ENCODE data around the gene C1orf198. TPM values are rescaled to one million over a fixed set of nuclear protein-coding genes. Genes with fewer than 3 reads are reported as not detected.

C1orf198 gene
- total and polyA plus RNA-seq, 2 of the 8 experiments (the other 6 are each of a cell fraction or from before 2014, with no cell fraction given) = 30.6 to 45.0 TPM

DNA sequence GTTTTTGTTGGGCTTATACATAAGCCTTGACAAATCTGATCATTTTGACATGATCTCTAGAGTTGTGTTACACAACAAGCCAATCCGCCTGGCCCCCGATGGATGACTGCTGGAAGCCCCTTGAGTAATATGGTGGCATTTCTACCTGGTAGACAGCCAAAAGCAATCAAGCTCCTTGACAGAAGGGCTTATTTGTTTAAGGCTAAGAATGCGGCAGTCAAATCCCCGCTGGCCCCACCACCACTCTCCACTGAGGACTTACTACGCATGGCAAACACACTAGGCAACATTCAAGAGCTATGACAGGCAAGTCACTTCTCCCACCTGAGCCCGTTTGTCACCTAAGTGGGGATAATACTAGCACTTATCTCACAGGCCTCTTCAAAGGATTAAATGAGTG, 33.4 kb upstream of the C1orf198 start:
- CTCF ChIA-PET (ENCODE audit: partially characterized antibody) = interaction anchor here (1.1 to 1.5 kb wide), 4 partner anchors 12 to 40 kb away, joined by 4 to 5 read pairs (median 4); no protein-coding TSS in a partner anchor

More for the DNA sequence above, 33.4 kb upstream of the C1orf198 start:
- Histone ChIP-seq H4K8ac (ENCODE audit: extremely low read depth, insufficient read depth, low read length) (no peak overlapping the region), H3K23me2 (ENCODE audit: low read depth, low read length) (no peaks in the 10 kb centered on the region; the same call in 1 of the 2 replicates), H2AK5ac (ENCODE audit: low read depth, low read length) (no peak overlapping the region), H3K36me3 (ENCODE audit: control insufficient read depth in 2 of 4, insufficient read depth in 4 of 4, low read length in 3 of 4) (no peaks in the 10 kb centered on the region; a peak in 1 of 8 replicates), H3K27ac (ENCODE audit: low read depth, low read length) (no peak overlapping the region), H3K79me2 (ENCODE audit: control insufficient read depth in 1 of 2, insufficient read depth in 2 of 2, low read length in 2 of 2) (no peaks in the 10 kb centered on the region), H2AFZ (ENCODE audit: low read length) (no peak overlapping the region), H3K4me2 (ENCODE audit: insufficient read depth in 1 of 2, low read depth in 2 of 2, low read length in 2 of 2) (no peak overlapping the region), H2BK15ac (ENCODE audit: low read length) (no peak overlapping the region), H2BK5ac (ENCODE audit: low read depth, low read length) (no peak overlapping the region), H2BK120ac (replicated peaks; ENCODE audit: low read depth, low read length) (no peak overlapping the region), H4K5ac (ENCODE audit: insufficient read length, low read depth, low read length) (no peak overlapping the region), H3K9me3 (ENCODE audit: insufficient read depth in 2 of 2, low read depth in 1 of 2, low read length in 1 of 2) (no peaks in the 10 kb centered on the region), H3K14ac (ENCODE audit: insufficient read length) (no peak overlapping the region), H3K4me1 (replicated peaks in 1 of 4; ENCODE audit: control insufficient read depth in 3 of 4, insufficient read depth in 4 of 4, low read length in 3 of 4) (no peaks in the 10 kb centered on the region), H4K20me1 (replicated peaks in 1 of 2; ENCODE audit: control insufficient read depth in 1 of 2, insufficient read depth in 2 of 2, low read length in 2 of 2) (no peaks in the 10 kb centered on the region), H3K23ac (ENCODE audit: insufficient read length) (no peak overlapping the region), H3K18ac (ENCODE audit: extremely low read depth, low read length) (no peak overlapping the region), H2BK20ac (ENCODE audit: low read length) (no peak overlapping the region), H3K4ac (replicated peaks; ENCODE audit: insufficient read length, low read depth, low read length) (no peak overlapping the region), H3K4me3 (ENCODE audit: extremely low read depth in 1 of 4, insufficient read depth in 2 of 4, low read depth in 3 of 4, low read length in 4 of 4) (no peak overlapping the region), H2BK12ac (ENCODE audit: low read depth, low read length) (no peak overlapping the region), H3K27me3 (replicated peaks in 1 of 4; ENCODE audit: control insufficient read depth in 3 of 4, extremely low read depth in 1 of 4, insufficient read depth in 3 of 4, low read length in 3 of 4) (no peaks in the 10 kb centered on the region; a peak in 1 of 7 replicates), H3K56ac (replicated peaks; ENCODE audit: insufficient read length, low read depth, low read length) (no peak overlapping the region), H3K79me1 (ENCODE audit: low read depth, low read length) (no peaks in the 10 kb centered on the region), H3K9ac (replicated peaks in 1 of 4; ENCODE audit: extremely low read depth in 1 of 4, low read depth in 3 of 4, low read length in 3 of 4) (no peak overlapping the region), H4K91ac (replicated peaks; ENCODE audit: insufficient read length, low read length) (no peak overlapping the region)
- DNase-seq (ENCODE audit: low read depth in 1 of 2, low spot score in 2 of 2) (no peak), FAIRE-seq (no peak)
- TF ChIP-seq KDM5A (IDR thresholded peaks at IDR 0.05; ENCODE audit: low read length) (no peak), CBX8 (IDR thresholded peaks at IDR 0.05; ENCODE audit: borderline replicate concordance, low read depth, low read length) (no peak)
- whole genome bisulfite sequencing, 2 experiments (ENCODE audit: extremely low coverage in 1 of 2, insufficient coverage in 1 of 2, insufficient read length in 1 of 2, insufficient replicate concordance in 2 of 2, low coverage in 1 of 2, low lambda C conversion rate in 2 of 2, missing lambda C conversion rate in 1 of 2) = 96% methylated on average over 6 of the region's 6 CpGs; no CpG with 5 or more reads in 1 of the 2 experiments
- POLR2A ChIA-PET (ENCODE audit: partially characterized antibody) = interaction anchor here (0.6 to 1.5 kb wide), 2 partner anchors 32 to 258 kb away, joined by 3 to 4 read pairs; no protein-coding TSS in a partner anchor
